NCI-H1694 treated with DMSO at 0.1 percent for 48 hours (cell line): ENCODE results near the gene ALS2CL.

Experiments
- DNase-seq: peaks from one replicate; lab custom pipeline; 2025; lab: John Stamatoyannopoulos, UW

The ALS2CL gene

GRCh38 chr3:46664188-46664970 is 29.1 kb downstream of the ALS2CL start:
- DNase-seq = no peak

GRCh38 chr3:46663591-46664135 is 29.8 kb downstream of the ALS2CL start:
- DNase-seq = no peak

GRCh38 chr3:46662771-46663551 is 30.5 kb downstream of the ALS2CL start:
- DNase-seq = no peak

GRCh38 chr3:46661776-46662766 is 31.4 kb downstream of the ALS2CL start:
- no peak for DNase-seq

DNA sequence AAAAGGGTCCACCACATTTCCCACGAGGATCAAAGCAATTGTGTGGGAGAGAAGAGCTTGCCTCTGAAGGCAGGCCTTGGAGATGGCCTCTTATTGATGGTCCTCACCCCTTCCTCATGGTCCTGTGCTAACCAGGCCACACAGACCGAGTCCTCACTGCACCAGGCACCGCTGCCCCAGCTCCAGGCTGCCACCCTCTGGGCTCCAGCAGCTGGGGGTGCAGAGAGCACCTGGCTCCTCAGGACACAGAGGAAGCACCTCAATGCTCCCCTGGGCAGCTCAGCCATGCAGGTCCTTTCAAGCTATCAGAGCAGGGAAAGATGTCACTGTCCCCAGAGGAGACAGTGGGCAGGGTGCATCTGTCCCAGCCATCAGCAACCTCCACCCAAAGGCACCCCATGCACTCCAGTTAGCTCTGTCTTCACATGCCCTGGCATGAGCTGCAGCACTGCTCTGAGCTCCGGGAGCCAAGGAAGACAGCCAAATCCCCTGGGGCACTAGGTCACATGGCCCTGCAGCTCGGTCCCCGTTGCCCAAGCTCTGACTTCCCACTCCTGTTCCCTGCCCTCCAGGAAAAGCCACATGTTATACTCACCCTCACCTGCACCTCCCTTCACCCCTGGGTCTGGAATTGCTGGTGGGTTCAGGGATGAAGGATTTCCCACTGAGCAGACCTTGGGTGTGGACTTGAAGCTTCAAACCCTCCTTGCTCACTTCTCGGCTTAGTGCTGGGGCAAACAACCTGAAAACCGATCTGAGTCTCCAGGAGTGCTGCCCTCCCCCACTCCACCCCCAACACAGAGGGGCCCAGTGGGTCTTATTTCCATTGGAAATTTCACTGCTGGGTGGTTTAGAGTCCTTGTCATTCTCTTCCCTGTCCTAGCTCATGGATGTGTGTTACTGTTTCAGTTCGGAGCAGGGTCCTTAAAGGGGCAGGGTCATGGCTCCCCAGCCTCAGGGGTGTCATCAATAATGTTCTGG is 32.6 kb downstream of the ALS2CL start:
- DNase-seq = no peak

GRCh38 chr3:46660003-46660402 is 33.5 kb downstream of the ALS2CL start:
- no peak for DNase-seq

DNA sequence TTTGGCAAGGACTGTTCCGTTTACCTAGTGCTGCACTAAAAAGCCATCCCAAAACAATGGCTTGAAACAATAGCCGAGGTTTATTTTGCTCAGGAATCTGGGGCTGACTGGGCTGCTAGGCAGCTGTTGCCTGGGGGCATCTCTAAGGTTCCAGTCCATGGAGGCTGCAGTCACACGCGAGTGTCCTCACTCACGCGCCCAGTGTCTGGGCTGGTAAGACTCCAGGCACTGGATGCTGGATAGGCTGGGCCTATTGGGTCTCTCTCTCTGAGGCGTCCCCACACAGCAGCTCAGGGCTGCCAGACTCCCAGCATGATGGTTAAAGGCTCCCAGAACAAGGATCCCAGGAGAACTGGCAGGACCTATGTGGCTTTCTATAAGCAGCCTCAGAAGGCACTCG is 34.2 kb downstream of the ALS2CL start:
- DNase-seq = no peak

- DNase-seq = no peak
These were observed 36.5 kb downstream of the ALS2CL start for GRCh38 chr3:46656778-46657556.

GRCh38 chr3:46655271-46655670 is 38.2 kb downstream of the ALS2CL start:
- no peak for DNase-seq

DNA sequence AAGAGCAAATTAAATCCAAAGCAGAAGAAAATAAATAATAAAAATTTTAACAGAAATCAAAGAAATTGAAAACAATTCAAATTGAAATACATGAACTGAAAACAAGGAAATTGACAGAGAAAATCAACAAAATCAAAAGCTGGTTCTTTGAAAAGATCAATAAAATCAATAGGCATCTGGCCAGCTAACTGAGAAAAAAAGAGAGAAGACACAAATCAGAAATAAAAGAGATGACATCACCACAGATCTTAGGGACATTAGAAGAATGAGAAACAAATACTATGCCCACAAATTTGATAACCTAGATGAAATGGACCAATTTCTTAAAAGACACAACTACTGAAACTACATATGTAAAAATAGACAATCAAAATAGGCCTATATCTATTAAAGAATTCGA is 42.4 kb downstream of the ALS2CL start:
- no peak for DNase-seq

DNA sequence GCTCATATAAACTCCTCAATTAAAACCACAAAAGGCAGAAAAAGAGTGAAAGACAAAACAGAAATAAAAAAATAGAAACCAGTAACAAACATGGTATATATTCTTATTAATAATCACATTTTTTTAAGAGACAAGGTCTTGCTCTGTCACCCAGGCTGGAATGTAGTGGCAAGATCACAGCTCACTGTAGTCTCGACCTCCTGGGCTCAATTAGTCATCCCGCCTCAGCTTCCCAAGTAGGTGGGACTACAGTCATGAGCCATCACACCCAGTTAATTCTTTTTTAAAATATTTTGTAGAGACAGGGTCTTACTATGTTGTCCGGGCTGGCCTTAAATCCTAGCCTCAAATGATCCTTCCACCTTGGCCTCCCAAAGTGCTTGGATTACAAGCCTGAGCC is 44.0 kb downstream of the ALS2CL start:
- no peak for DNase-seq

DNA sequence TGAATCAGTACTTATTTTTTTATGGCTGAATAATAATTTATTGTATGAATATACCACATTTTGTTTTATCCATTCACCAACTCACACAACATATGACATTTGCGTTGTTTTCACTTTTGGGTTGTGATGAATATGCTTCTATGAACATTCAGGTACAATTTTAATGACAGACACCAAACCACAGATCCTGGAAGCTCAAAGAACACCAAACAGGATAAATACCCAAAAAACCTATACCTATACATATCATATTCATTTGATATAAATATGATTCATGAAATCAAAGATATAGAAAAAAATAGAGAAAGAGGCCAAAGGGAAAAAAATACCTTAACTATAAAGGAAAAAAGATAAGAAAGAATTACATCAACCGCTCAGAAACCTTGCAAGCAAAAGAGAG is 45.4 kb downstream of the ALS2CL start:
- no peak for DNase-seq

- DNase-seq = no peak
These were observed 46.8 kb downstream of the ALS2CL start for GRCh38 chr3:46646700-46647099.

GRCh38 chr3:46643701-46644100 is 49.8 kb downstream of the ALS2CL start:
- DNase-seq = no peak

DNA sequence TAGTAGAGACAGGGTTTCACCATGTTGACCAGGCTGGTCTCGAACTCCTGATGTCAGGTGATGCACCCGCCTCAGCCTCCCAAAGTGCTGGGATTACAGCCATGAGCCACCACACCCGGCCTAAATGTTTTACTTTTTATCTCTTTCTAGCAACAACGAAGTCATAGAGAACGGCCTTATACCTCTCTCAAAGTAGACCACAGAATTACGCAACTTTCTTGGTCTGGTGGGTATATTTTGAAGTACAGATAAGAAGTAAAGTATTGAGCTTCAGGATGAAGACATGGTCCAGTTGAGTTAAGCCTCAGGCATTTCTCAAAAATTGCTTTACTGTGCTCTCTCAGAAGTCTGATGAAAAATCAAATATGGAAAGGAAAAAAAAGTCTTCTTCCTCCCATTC is 50.5 kb downstream of the ALS2CL start:
- no peak for DNase-seq

DNA sequence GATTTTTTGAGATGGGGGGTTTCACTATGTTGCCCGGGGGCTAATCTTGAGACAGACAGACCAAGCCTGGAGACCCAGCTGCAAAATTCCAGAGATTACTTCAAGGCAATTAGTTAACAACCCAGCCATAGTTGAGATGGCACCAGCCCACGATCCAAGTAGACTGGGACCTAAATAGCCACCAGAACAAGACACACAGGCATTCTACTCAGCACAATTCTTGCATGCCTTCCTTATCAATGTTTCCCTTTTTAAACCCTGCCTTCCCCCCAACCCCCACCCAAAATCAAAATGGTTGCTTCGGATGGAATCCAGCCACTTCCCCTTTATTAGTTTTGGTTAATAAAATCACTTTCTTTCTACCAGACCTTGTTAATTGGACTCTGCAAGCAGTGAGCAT is 52.6 kb downstream of the ALS2CL start:
- no peak for DNase-seq

DNA sequence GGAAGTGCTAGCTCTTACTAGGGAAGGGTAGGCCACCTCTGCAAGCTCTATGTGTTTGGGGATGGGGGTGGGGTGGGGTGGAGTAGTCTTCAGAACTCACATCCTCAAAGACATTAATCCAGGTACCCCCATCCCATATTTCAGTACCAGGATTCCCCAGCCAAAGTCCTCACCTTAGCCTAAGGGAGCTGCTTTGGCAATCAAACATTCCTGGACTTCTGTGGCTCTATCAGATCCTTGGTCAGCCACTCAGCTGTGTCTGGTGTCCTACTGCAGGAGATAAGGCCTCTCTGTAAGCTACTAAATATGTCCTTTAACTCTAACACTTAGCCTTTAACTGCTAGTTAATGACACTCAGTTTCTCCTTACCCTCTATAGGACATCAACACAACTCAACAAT is 54.3 kb downstream of the ALS2CL start:
- no peak for DNase-seq

DNA sequence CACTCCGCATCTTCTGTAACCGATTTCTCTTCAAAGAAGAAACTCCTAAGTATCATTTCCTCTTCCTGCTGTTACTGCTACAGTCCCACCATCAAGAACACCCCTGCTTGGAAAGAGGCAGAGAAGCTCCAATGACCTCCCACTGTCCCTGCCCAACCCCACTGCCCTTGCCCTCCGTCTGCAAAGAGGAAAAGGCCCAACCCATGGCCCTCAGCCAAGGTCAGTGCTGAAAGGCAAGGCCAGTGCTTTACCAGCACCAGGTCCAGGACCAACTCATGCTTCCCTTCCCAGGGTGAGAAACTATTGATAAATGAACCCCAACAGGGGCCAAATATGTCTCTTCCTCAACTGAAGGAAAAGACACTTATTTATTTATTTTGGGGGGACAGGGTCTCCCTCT is 58.6 kb downstream of the ALS2CL start:
- no peak for DNase-seq

- DNase-seq = no peak
These were observed 60.7 kb downstream of the ALS2CL start for GRCh38 chr3:46632792-46633191.
